ENCODE measurements around the gene PPAT.

The PPAT gene

DNA sequence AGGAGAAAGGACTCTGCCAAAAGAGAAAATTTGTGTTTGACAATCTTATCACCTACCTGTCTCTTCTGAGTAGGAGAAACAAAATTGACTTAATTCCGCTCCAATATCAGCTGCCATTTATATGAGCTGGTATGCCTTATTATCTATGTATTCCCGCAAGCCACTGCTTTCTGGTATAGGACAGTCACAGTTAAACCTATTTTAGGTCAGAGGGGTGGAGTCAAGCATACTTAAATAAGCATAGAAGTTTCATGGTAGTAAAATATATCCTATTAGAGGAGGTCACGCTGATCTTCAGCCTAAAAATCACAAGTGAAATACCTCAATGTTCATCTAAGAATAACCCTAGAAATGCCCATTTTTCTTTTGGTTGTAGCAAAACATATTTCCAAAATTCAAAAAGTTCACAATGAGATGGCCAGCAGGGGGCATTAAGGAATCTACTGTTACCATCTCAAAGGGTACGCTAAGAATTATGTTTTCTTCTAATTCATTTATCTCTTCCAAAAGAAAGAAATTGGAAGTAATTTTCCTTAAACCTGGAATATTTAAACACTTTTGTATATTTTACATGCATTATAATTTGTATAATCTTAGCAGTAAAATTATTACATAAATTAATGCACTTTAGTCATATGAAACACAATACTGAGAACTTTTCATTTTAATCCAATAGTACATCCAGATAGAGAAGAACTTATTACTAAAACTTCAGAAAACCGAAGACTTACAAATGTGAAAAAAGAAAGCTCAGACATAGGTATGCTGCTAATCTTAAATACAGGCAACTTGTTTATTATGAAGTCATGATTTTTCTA lies 10.5 kb downstream of the PPAT start:
- H3K9me3 Mint-ChIP-seq: no peaks in the 10 kb centered on the region
- no peaks in the 10 kb centered on the region for H3K4me1 Mint-ChIP-seq (ENCODE audit: low read depth)
- no peak overlapping the region for H3K4me3 Mint-ChIP-seq
- intact Hi-C loops (cut with micrococcal nuclease): loop anchor here (1.0 to 10.0 kb wide), 4 partner anchors 42 to 411 kb away; partner anchors contain the start of gene SRP72
- H3K27ac Mint-ChIP-seq: no peak overlapping the region
- no peaks in the 10 kb centered on the region for H3K36me3 Mint-ChIP-seq (ENCODE audit: low read depth)
- no peaks in the 10 kb centered on the region for H3K27me3 Mint-ChIP-seq

- H3K27me3 Mint-ChIP-seq: no peaks in the 10 kb centered on the region
- H3K4me1 Mint-ChIP-seq (ENCODE audit: low read depth): no peaks in the 10 kb centered on the region
- no peak overlapping the region for H3K4me3 Mint-ChIP-seq
- no peaks in the 10 kb centered on the region for H3K9me3 Mint-ChIP-seq
- H3K27ac Mint-ChIP-seq: no peak overlapping the region
- intact Hi-C loops (cut with micrococcal nuclease): loop anchor here (10.0 kb wide), 1 partner anchor 381 kb away; no protein-coding TSS in a partner anchor
- H3K36me3 Mint-ChIP-seq (ENCODE audit: low read depth): no peaks in the 10 kb centered on the region
Observed at GRCh38 chr4:56424176-56424575, 11.2 kb downstream of the PPAT start.

DNA sequence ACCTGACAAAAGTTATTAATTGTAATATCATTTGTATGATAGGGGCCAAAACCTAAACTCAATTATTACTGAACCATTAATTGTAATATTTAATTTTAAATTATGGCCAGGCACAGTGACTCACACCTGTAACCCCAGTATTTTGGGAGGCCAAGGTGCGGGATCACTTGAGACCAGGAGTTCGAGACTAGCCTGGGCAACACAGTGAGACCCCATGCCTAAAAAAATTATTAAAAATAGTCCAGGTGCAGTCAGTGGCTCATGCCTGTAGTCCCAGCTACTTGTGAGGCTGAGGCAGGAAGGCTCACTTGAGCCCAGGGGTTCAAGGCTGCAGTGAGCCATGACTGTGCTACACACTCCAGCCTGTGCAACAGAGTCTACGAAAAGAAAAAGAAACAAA lies 18.0 kb downstream of the PPAT start:
- no peak overlapping the region for H3K4me3 Mint-ChIP-seq
- no peaks in the 10 kb centered on the region for H3K4me1 Mint-ChIP-seq (ENCODE audit: low read depth)
- H3K27ac Mint-ChIP-seq: no peak overlapping the region
- intact Hi-C loops (cut with micrococcal nuclease): no loop called here
- no peaks in the 10 kb centered on the region for H3K9me3 Mint-ChIP-seq
- H3K36me3 Mint-ChIP-seq (ENCODE audit: low read depth): no peaks in the 10 kb centered on the region
- H3K27me3 Mint-ChIP-seq: no peaks in the 10 kb centered on the region

- Mint-ChIP-seq H3K36me3 (ENCODE audit: low read depth) (no peaks in the 10 kb centered on the region), H3K27ac (peak overlapping the region; percentile 43), H3K4me3 (no peak overlapping the region), H3K27me3 (no peaks in the 10 kb centered on the region), H3K9me3 (no peaks in the 10 kb centered on the region), H3K4me1 (ENCODE audit: low read depth) (no peaks in the 10 kb centered on the region)
- intact Hi-C loops (cut with micrococcal nuclease): no loop called here
Observed at GRCh38 chr4:56416349-56416748, 19.1 kb downstream of the PPAT start.

GRCh38 chr4:56414135-56414670 lies 21.2 kb downstream of the PPAT start:
- intact Hi-C loops (cut with micrococcal nuclease): no loop called here
- H3K27me3 Mint-ChIP-seq: no peaks in the 10 kb centered on the region
- H3K4me3 Mint-ChIP-seq: no peak overlapping the region
- H3K4me1 Mint-ChIP-seq (ENCODE audit: low read depth): no peaks in the 10 kb centered on the region
- H3K36me3 Mint-ChIP-seq (ENCODE audit: low read depth): no peaks in the 10 kb centered on the region
- H3K27ac Mint-ChIP-seq: no peak overlapping the region
- H3K9me3 Mint-ChIP-seq: no peaks in the 10 kb centered on the region

DNA sequence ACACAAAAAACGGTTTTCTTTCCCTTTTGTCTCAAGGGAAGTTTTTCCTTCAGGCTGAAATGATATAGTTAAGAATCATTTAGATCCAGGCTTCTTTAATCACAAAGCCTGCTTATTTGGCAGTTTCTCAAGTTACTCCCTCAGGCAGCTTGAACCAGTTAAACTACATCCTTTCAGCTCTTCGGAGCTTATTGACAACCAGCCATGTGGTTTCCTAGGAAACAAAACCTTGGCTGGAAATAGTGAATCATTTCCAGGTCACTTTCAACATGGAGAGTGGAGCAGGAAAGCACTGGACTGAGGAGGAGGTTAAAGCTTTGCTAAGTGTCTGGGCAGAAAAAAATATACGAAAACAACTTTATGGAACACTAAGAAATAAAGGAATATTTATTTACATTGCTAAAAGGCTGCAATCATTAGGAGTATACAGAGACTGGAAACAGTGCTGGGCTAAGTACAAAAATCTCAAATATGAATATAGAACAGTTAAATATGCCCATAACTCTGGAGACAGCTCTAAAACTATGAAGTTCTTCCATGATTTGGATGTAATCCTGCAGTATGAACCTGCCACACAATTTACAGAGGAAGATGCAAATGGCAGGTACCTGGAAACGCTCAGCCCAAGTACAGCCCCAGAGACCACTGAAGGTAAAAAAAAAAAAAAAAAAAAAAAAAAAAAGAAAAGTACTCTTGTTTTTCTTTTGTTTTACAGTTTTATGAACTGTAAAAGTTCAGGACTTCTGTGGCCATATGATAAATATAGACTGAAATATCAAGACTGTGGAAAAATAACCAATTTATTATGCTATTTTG lies 25.0 kb downstream of the PPAT start:
- peaks cover 7% of the 10 kb centered on the region for H3K36me3 Mint-ChIP-seq (ENCODE audit: low read depth)
- no peak overlapping the region for H3K4me3 Mint-ChIP-seq
- no peaks in the 10 kb centered on the region for H3K9me3 Mint-ChIP-seq
- H3K27me3 Mint-ChIP-seq: no peaks in the 10 kb centered on the region
- H3K27ac Mint-ChIP-seq: no peak overlapping the region
- no peaks in the 10 kb centered on the region for H3K4me1 Mint-ChIP-seq (ENCODE audit: low read depth)
- intact Hi-C loops (cut with micrococcal nuclease): no loop called here

GRCh38 chr4:56409511-56410090 lies 25.8 kb downstream of the PPAT start:
- H3K4me3 Mint-ChIP-seq: no peak overlapping the region
- no peaks in the 10 kb centered on the region for H3K9me3 Mint-ChIP-seq
- no peaks in the 10 kb centered on the region for H3K4me1 Mint-ChIP-seq (ENCODE audit: low read depth)
- intact Hi-C loops (cut with micrococcal nuclease): no loop called here
- no peaks in the 10 kb centered on the region for H3K27me3 Mint-ChIP-seq
- peaks cover 7% of the 10 kb centered on the region for H3K36me3 Mint-ChIP-seq (ENCODE audit: low read depth)
- H3K27ac Mint-ChIP-seq: no peak overlapping the region

GRCh38 chr4:56408978-56409377 lies 26.4 kb downstream of the PPAT start:
- intact Hi-C loops (cut with micrococcal nuclease): no loop called here
- Mint-ChIP-seq H3K27me3 (no peaks in the 10 kb centered on the region), H3K27ac (no peak overlapping the region), H3K9me3 (no peaks in the 10 kb centered on the region), H3K36me3 (ENCODE audit: low read depth) (peaks cover 7% of the 10 kb centered on the region), H3K4me3 (no peak overlapping the region), H3K4me1 (ENCODE audit: low read depth) (no peaks in the 10 kb centered on the region)

GRCh38 chr4:56406151-56406550 lies 29.3 kb downstream of the PPAT start:
- peaks cover 7% of the 10 kb centered on the region for H3K36me3 Mint-ChIP-seq (ENCODE audit: low read depth)
- H3K27ac Mint-ChIP-seq: no peak overlapping the region
- no peaks in the 10 kb centered on the region for H3K4me1 Mint-ChIP-seq (ENCODE audit: low read depth)
- no peak overlapping the region for H3K4me3 Mint-ChIP-seq
- no peaks in the 10 kb centered on the region for H3K9me3 Mint-ChIP-seq
- H3K27me3 Mint-ChIP-seq: no peaks in the 10 kb centered on the region
- intact Hi-C loops (cut with micrococcal nuclease): no loop called here

- H3K9me3 Mint-ChIP-seq: no peaks in the 10 kb centered on the region
- H3K27ac Mint-ChIP-seq: no peak overlapping the region
- H3K4me3 Mint-ChIP-seq: no peak overlapping the region
- no peaks in the 10 kb centered on the region for H3K27me3 Mint-ChIP-seq
- H3K36me3 Mint-ChIP-seq (ENCODE audit: low read depth): peaks cover 15% of the 10 kb centered on the region
- H3K4me1 Mint-ChIP-seq (ENCODE audit: low read depth): no peaks in the 10 kb centered on the region
- intact Hi-C loops (cut with micrococcal nuclease): no loop called here
Observed at GRCh38 chr4:56405016-56405415, 30.4 kb downstream of the PPAT start.

- Mint-ChIP-seq H3K36me3 (ENCODE audit: low read depth) (peaks cover 13% of the 10 kb centered on the region), H3K27ac (no peak overlapping the region), H3K9me3 (no peaks in the 10 kb centered on the region), H3K4me3 (no peak overlapping the region), H3K27me3 (no peaks in the 10 kb centered on the region), H3K4me1 (ENCODE audit: low read depth) (no peaks in the 10 kb centered on the region)
- intact Hi-C loops (cut with micrococcal nuclease): no loop called here
Observed at GRCh38 chr4:56400560-56400959, 34.9 kb downstream of the PPAT start.

DNA sequence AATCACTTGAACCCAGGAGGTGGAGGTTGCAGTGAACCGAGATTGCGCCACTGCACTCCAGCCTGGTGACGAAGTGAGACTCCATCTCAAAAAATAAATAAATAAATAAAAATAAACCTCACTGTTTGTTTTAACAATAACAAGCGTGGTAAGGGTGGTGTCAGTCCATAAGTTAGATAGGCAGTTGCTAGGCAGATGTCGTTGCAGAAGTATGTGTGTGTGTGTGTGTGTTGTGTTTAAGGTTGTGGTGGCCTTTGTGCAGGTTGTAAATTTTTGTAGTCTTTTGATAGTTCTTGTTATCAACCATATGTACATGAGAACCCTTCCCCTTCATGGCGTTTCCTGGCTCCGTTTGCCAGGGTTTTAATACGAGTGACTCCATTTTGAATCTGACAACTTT lies 44.1 kb downstream of the PPAT start:
- Mint-ChIP-seq H3K4me3 (no peak overlapping the region), H3K27ac (no peak overlapping the region), H3K36me3 (ENCODE audit: low read depth) (peaks cover 10% of the 10 kb centered on the region), H3K4me1 (ENCODE audit: low read depth) (peaks cover 14% of the 10 kb centered on the region), H3K9me3 (no peaks in the 10 kb centered on the region), H3K27me3 (no peaks in the 10 kb centered on the region)
- intact Hi-C loops (cut with micrococcal nuclease): no loop called here

- Mint-ChIP-seq H3K27ac (no peak overlapping the region), H3K9me3 (no peaks in the 10 kb centered on the region), H3K4me3 (no peak overlapping the region), H3K4me1 (ENCODE audit: low read depth) (peaks cover 14% of the 10 kb centered on the region), H3K36me3 (ENCODE audit: low read depth) (peaks cover 10% of the 10 kb centered on the region), H3K27me3 (no peaks in the 10 kb centered on the region)
- intact Hi-C loops (cut with micrococcal nuclease): loop anchor here (5.0 kb wide), 1 partner anchor 518 kb away; the partner anchor contains the start of gene REST
Observed at GRCh38 chr4:56389558-56389957, 45.9 kb downstream of the PPAT start.

GRCh38 chr4:56388306-56388705 lies 47.1 kb downstream of the PPAT start:
- Mint-ChIP-seq H3K4me3 (peak overlapping the region; percentile 87), H3K27me3 (no peaks in the 10 kb centered on the region), H3K27ac (peak overlapping the region; percentile 99), H3K9me3 (no peaks in the 10 kb centered on the region), H3K4me1 (ENCODE audit: low read depth) (peaks cover 14% of the 10 kb centered on the region), H3K36me3 (ENCODE audit: low read depth) (peaks cover 10% of the 10 kb centered on the region)
- intact Hi-C loops (cut with micrococcal nuclease): loop anchor here (5.0 kb wide), 1 partner anchor 519 kb away; the partner anchor contains the start of gene REST
